Neural cell (in vitro differentiated cells): ENCODE results near the gene TXNDC17. TPM values are rescaled to one million over a fixed set of nuclear protein-coding genes. Genes with fewer than 3 reads are reported as not detected.

ENCODE experiments used
- H2AFZ ChIP-seq: fragments of 200-600, 300-800 bp; sonication (generic), shearing (Covaris generic); 2 replicates; pipeline ENCODE4 v1.6.0; 2014; ENCODE audit warnings: low read depth, mild to moderate bottlenecking, antibody characterized with exemption, low read length, moderate library complexity
- H3F3A ChIP-seq: fragments of 200-600 bp; shearing (Covaris generic); 2 replicates; pipeline ENCODE4 v1.6.1; 2016; ENCODE audit warnings: mild to moderate bottlenecking, moderate library complexity, mixed read lengths, antibody characterized with exemption, low read length; ENCODE audit not compliant: insufficient read depth, poor library complexity, severe bottlenecking
- H3K27ac ChIP-seq: fragments of 200-600, 300-800 bp; sonication (generic), shearing (Covaris generic); 2 replicates; pipeline ENCODE4 v1.5.1; 2014; ENCODE audit warnings: mild to moderate bottlenecking, low read length, moderate library complexity
- H3K27me3 ChIP-seq: fragments of 300-800, 200-600 bp; sonication (generic), shearing (Covaris generic); 2 replicates; pipeline ENCODE4 v1.6.0; 2014; ENCODE audit warnings: mild to moderate bottlenecking, low read depth, low read length, moderate library complexity; ENCODE audit not compliant: insufficient read depth
- H3K36me3 ChIP-seq: fragments of 300-800, 200-600 bp; sonication (generic), shearing (Covaris generic); 2 replicates; pipeline ENCODE4 v1.5.1; 2014; ENCODE audit warnings: mild to moderate bottlenecking, antibody characterized with exemption, low read length, moderate library complexity; ENCODE audit not compliant: insufficient read depth
- H3K4me2 ChIP-seq: fragments of 300-800, 200-600 bp; sonication (generic), shearing (Covaris generic); 2 replicates; pipeline ENCODE4 v1.6.0; 2014; ENCODE audit warnings: mild to moderate bottlenecking, low read length
- H3K4me3 ChIP-seq: fragments of 300-800, 200-600 bp; sonication (generic), shearing (Covaris generic); 2 replicates; pipeline ENCODE4 v1.5.1; 2014; ENCODE audit warnings: mild to moderate bottlenecking, low read length, moderate library complexity
- H3K79me2 ChIP-seq: fragments of 200-600 bp; shearing (Covaris generic); replicated peaks from 2 replicates; pipeline ENCODE4 v1.6.0; 2014; ENCODE audit warnings: mild to moderate bottlenecking, low read length, moderate library complexity; ENCODE audit not compliant: insufficient read depth
- H3K9ac ChIP-seq: fragments of 300-800, 200-600 bp; sonication (generic), shearing (Covaris generic); 2 replicates; pipeline ENCODE4 v1.6.1; 2016; ENCODE audit warnings: mild to moderate bottlenecking, low read length, mixed read lengths
- H3K9me2 ChIP-seq: fragments of 200-600 bp; shearing (Covaris generic); 2 replicates; pipeline ENCODE4 v1.6.1; 2016; ENCODE audit warnings: mild to moderate bottlenecking, low read length, mixed read lengths; ENCODE audit not compliant: insufficient read depth
- H3K9me3 ChIP-seq: fragments of 200-600, 300-800 bp; sonication (generic), shearing (Covaris generic); 2 replicates; pipeline ENCODE4 v1.6.1; 2016; ENCODE audit warnings: mild to moderate bottlenecking, mixed run types, low read length, moderate library complexity, mixed read lengths
- H4K20me1 ChIP-seq: fragments of 200-600 bp; shearing (Covaris generic); 2 replicates; pipeline ENCODE4 v1.6.1; 2016; ENCODE audit warnings: mild to moderate bottlenecking, mixed run types; ENCODE audit not compliant: insufficient read depth
- EP300 ChIP-seq: fragments of 450-650 bp; conservative IDR thresholded peaks from 2 replicates; pipeline ENCODE4 v1.6.1; 2014; ENCODE audit warnings: antibody characterized with exemption, mild to moderate bottlenecking, moderate library complexity; ENCODE audit not compliant: poor library complexity, severe bottlenecking
- EZH2 ChIP-seq: fragments of 200-600, 300-800 bp; shearing (Covaris generic), sonication (generic); IDR thresholded peaks from 2 replicates; pipeline ENCODE4 v1.6.1; 2014; ENCODE audit warnings: antibody characterized with exemption, low read length, borderline replicate concordance, mild to moderate bottlenecking; ENCODE audit not compliant: insufficient read depth, poor library complexity, severe bottlenecking
- MXI1 ChIP-seq: fragments of 450-650 bp; conservative IDR thresholded peaks from 2 replicates; pipeline ENCODE4 v1.6.1; 2014; ENCODE audit warnings: antibody characterized with exemption, mild to moderate bottlenecking; ENCODE audit not compliant: poor library complexity, severe bottlenecking
- POLR2AphosphoS5 ChIP-seq: IDR thresholded peaks from 2 replicates; pipeline ENCODE4 v1.6.1; 2012
- RAD21 ChIP-seq: fragments of 450-650 bp; conservative IDR thresholded peaks from 2 replicates; pipeline ENCODE4 v1.6.1; 2014; ENCODE audit warnings: antibody characterized with exemption, mild to moderate bottlenecking, moderate library complexity
- SMC3 ChIP-seq: fragments of 450-650 bp; conservative IDR thresholded peaks from 2 replicates; pipeline ENCODE4 v1.6.1; 2014; ENCODE audit warnings: antibody characterized with exemption, mild to moderate bottlenecking, moderate library complexity; ENCODE audit not compliant: poor library complexity
- TAF1 ChIP-seq: IDR thresholded peaks from 2 replicates; pipeline ENCODE4 v1.6.1; 2012; ENCODE audit warnings: low read depth
- polyA plus RNA-seq: library from polyadenylated mRNA; depleted of rRNA; stranded (reverse); fragments of >200 nt; gene quantifications from 2 replicates; pipeline ENCODE4 v1.2.3, GENCODE V29; 2014
- TF ChIP-seq, protein P1 (sequence below): fragments of 450-650 bp; IDR thresholded peaks from 2 replicates; pipeline ENCODE4 v1.5.1; 2014; ENCODE audit warnings: antibody characterized with exemption, mild to moderate bottlenecking, moderate library complexity; ENCODE audit not compliant: poor library complexity, severe bottlenecking
- TF ChIP-seq, protein P2 (sequence below): IDR thresholded peaks from 2 replicates; pipeline ENCODE4 v1.6.1; 2012; ENCODE audit warnings: borderline replicate concordance

TXNDC17 gene
- polyA plus RNA-seq, 1 donor from 2014 or later, result 216 TPM

DNA sequence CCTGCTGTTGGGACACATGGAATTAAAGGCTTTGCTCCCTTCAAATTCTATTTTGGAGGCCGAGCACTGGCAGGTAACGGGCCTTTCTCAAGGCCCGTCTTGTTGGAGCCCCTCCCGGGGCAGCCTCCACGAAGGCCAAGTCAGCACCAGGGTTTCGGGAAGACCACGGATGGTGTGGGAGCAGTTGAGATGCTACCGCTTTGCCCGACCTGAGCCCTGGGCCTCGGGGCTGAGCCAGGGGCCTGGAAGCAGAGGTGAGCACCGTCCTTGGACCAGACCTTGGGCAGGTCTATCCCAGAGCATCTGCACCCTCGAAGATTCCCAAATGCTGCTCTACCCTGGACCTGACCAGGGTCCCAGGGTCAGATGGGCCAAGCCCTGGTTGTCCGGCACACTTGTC, 33.7 kb downstream of the TXNDC17 start:
- H3K9ac ChIP-seq, result no peak overlapping the region
- H3K9me2 ChIP-seq, result no peaks in the 10 kb centered on the region
- no peak overlapping the region for H3K4me3 ChIP-seq
- no peaks in the 10 kb centered on the region for H3K9me3 ChIP-seq
- no peaks in the 10 kb centered on the region for H3K36me3 ChIP-seq
- no peaks in the 10 kb centered on the region for H3F3A ChIP-seq
- H2AFZ ChIP-seq, result no peak overlapping the region
- H3K27me3 ChIP-seq, result no peaks in the 10 kb centered on the region
- H4K20me1 ChIP-seq, result no peaks in the 10 kb centered on the region
- H3K79me2 ChIP-seq, result no peaks in the 10 kb centered on the region
- TF ChIP-seq EP300 (no peak), SMC3 (no peak), EZH2 (no peak), TAF1 (no peak), RAD21 (no peak), POLR2AphosphoS5 (no peak), MXI1 (no peak)
- TF ChIP-seq, protein P1, sequence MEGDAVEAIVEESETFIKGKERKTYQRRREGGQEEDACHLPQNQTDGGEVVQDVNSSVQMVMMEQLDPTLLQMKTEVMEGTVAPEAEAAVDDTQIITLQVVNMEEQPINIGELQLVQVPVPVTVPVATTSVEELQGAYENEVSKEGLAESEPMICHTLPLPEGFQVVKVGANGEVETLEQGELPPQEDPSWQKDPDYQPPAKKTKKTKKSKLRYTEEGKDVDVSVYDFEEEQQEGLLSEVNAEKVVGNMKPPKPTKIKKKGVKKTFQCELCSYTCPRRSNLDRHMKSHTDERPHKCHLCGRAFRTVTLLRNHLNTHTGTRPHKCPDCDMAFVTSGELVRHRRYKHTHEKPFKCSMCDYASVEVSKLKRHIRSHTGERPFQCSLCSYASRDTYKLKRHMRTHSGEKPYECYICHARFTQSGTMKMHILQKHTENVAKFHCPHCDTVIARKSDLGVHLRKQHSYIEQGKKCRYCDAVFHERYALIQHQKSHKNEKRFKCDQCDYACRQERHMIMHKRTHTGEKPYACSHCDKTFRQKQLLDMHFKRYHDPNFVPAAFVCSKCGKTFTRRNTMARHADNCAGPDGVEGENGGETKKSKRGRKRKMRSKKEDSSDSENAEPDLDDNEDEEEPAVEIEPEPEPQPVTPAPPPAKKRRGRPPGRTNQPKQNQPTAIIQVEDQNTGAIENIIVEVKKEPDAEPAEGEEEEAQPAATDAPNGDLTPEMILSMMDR, result no peak
- TF ChIP-seq, protein P2, sequence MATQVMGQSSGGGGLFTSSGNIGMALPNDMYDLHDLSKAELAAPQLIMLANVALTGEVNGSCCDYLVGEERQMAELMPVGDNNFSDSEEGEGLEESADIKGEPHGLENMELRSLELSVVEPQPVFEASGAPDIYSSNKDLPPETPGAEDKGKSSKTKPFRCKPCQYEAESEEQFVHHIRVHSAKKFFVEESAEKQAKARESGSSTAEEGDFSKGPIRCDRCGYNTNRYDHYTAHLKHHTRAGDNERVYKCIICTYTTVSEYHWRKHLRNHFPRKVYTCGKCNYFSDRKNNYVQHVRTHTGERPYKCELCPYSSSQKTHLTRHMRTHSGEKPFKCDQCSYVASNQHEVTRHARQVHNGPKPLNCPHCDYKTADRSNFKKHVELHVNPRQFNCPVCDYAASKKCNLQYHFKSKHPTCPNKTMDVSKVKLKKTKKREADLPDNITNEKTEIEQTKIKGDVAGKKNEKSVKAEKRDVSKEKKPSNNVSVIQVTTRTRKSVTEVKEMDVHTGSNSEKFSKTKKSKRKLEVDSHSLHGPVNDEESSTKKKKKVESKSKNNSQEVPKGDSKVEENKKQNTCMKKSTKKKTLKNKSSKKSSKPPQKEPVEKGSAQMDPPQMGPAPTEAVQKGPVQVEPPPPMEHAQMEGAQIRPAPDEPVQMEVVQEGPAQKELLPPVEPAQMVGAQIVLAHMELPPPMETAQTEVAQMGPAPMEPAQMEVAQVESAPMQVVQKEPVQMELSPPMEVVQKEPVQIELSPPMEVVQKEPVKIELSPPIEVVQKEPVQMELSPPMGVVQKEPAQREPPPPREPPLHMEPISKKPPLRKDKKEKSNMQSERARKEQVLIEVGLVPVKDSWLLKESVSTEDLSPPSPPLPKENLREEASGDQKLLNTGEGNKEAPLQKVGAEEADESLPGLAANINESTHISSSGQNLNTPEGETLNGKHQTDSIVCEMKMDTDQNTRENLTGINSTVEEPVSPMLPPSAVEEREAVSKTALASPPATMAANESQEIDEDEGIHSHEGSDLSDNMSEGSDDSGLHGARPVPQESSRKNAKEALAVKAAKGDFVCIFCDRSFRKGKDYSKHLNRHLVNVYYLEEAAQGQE, result no peak
- no peak overlapping the region for H3K27ac ChIP-seq
- H3K4me2 ChIP-seq, result no peak overlapping the region

DNA sequence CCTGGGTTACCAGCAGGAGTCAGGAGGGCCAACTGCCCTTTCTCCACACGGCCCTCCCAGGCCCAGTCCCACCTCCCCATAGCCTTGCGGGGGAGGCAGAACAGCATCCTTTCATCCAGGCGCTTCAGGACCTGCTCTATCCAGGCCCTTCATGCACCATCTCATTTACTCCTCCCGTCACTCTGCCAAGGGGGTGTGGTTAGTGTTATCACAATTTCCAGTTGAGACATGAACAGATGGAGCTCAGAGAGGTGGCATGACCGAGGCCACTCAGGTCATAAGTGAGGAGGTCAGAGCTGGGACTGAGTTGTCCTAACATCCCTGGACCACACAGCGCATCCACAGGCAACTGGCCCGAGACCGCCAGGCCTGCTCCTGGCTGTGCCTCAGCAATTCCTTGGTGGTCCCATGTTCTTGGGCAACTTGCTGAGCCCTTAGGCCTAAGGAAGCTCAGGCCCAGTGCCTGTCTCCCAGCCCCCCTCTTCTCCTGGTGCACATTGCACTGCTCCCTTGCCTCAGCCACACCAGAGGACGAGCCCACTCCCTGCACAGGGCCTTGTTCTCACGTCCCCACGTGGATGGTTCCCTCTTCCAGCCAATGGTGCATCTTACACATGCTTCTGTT, 34.5 kb downstream of the TXNDC17 start:
- H3K27me3 ChIP-seq, result no peaks in the 10 kb centered on the region
- no peaks in the 10 kb centered on the region for H3F3A ChIP-seq
- no peak overlapping the region for H3K9ac ChIP-seq
- TF ChIP-seq, protein P2, result no peak
- TF ChIP-seq, protein P1, result no peak
- TF ChIP-seq EZH2 (no peak), EP300 (no peak), TAF1 (no peak), RAD21 (no peak), POLR2AphosphoS5 (no peak), MXI1 (no peak), SMC3 (no peak)
- H3K9me2 ChIP-seq, result no peaks in the 10 kb centered on the region
- no peaks in the 10 kb centered on the region for H3K36me3 ChIP-seq
- no peak overlapping the region for H2AFZ ChIP-seq
- no peaks in the 10 kb centered on the region for H4K20me1 ChIP-seq
- H3K9me3 ChIP-seq, result no peaks in the 10 kb centered on the region
- H3K4me3 ChIP-seq, result no peak overlapping the region
- no peaks in the 10 kb centered on the region for H3K79me2 ChIP-seq
- H3K27ac ChIP-seq, result no peak overlapping the region
- no peak overlapping the region for H3K4me2 ChIP-seq
